NCI-H510A treated with DMSO at 0.1 percent for 48 hours (cell line): ENCODE results near the gene FAM3B.
A peak's percentile ranks its signal among the peaks of the same experiment; 100 is the strongest.

Experiments
- DNase-seq: peaks from one replicate; lab custom pipeline; 2025; lab: John Stamatoyannopoulos, UW

FAM3B gene

DNA sequence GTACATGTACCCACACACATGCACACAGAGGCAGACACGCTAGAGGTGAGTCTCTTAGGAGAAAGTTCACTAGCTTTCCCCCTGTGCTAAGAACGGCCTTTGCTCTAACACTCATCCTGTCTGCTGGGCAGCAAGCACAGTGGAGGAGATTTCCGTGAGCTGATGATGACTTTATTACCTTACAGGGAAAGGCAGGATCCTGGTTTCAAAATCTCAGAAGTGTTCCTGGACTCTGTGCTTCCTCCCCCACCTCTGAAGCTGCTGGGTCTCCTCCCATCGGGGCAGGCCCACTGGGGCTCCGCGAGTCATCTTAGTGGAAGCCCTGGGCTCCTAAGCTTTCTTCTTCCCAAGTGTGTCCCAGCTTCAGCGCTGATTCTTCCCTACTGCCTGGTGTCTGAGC is 2.7 kb downstream of the FAM3B start:
- DNase-seq = no peak

DNA sequence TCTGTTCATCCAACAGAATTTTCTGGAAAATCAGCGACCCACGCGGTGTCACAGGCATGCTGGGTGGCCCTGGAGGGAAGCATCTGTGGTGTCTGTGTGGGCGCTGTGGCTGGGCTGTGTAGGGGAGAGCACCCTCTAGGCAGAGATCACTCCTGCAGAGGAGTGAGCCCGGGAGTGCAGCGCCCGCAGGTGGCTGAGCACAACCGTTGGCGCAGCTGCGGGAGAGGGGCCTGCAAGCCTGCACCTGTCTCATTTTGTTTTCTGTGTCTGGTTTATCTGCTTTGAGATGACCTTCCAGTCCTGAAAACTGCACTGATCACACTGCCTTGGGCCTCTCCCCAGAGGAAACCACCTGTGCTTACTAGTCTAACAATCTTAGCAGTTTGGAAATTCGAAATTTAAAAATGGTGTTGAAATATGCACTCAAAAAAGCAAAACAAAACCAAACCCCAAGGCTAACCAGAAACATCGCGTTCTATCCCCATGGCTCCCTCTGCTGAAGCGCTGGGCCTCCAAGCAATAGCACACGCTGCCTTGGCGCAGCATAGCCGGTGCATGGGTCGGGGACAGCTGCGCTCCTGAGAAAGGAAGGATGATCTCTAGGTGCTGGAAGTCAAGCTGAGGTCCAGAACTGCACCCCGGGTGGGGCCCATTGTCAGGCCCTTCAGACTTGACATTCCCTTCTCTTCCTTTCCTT is 4.8 kb downstream of the FAM3B start:
- peak; percentile 82 for DNase-seq

DNA sequence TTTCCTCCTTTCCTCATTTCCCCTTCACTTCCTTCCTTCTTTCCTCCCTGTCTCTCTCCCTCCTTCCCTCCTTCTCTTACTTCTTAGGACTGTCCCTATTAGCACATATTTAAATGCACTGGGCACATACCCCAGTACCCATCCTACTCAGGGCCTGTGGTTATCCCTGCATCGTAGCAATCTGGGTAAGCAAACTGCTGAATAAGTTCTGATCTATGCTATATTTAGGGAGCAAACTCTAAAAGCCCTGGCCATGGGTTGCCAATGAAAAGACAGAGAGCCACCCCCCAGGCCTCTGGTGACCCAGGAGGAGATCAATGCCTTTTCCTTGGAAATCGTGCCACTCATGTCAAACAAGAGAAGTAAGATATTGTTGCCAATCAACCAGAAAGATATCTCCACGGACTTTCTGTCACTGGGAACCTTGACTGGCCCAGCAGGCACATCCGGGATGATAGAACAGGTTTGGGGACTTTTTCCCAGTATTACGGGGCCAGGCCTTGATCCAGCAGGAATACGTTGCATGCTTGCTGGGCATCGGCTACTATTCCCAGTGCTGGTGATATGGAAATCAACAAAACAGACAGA is 5.4 kb downstream of the FAM3B start:
- peak; percentile 80 for DNase-seq

DNA sequence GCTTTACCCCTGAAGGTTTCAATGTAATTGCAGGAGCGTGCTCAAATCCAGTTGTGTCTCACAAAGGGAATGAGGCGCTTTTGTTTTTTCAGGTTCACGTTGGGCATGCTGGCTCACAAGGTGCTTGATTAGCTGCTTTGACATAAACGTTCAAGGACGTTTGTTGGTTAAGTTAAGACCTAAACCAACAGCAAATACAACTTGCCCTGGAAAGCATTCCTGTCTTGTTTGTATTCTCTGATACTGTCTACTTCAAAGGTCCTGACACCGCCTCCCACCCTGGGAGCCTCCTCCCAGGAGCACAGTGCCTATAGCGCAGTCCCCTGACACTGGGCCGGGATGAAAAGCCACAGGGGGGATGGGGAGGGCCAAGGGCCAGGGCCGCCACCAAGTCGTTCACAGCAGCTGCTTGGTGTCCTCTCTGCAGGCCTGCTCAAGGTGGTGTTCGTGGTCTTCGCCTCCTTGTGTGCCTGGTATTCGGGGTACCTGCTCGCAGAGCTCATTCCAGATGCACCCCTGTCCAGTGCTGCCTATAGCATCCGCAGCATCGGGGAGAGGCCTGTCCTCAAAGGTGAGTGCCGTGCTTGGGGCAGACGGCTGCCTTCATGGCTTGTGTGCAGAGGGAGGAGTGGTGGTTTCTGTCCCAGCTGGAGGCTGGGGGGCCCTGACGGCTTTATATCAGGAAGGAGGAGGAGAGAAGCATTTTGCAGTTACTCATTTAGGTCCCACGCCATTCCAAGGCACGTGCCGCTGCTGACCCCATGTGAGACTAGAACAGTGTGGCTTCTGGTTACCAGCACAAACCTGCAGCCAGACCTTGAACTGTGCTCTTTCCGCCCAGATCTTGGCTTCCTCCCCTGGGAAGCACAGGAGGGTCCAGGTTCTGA is 6.1 kb downstream of the FAM3B start:
- peak; percentile 86 for DNase-seq

DNA sequence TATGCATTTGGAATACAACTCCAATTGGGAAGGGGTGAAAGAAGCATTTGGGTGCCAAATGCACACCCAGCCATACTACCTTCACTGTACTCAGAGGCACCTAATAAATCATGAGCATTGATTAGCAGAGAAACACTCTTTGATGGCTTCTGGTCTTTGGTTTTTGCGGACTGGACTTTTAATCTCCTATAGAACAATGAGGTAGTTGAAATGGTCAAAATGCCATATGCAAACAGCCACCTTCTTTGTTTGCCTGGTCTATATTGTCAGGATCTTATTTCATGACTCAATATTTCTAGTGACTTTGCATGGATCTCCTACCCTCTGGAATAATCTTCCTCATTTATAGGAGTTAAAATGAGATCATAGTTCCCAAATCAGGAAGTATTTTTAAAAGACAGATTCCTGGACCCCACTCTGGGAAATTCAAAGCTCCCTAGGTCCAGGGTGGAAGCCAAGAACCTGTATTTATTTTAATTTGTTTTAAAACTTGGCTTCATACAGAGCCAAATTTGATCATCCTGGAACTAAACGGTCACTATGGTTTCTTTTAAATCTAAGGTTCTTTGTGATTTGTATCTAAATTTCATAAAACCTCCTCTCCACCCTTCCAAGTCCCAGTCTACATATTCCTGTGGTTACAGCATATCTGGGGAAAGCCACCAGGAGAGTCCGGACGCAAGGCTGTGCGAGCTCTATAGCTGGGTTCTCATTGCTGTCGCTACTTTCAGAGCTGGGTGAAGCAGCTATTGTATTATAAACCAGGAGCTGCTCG is 8.7 kb downstream of the FAM3B start:
- no peak for DNase-seq

DNA sequence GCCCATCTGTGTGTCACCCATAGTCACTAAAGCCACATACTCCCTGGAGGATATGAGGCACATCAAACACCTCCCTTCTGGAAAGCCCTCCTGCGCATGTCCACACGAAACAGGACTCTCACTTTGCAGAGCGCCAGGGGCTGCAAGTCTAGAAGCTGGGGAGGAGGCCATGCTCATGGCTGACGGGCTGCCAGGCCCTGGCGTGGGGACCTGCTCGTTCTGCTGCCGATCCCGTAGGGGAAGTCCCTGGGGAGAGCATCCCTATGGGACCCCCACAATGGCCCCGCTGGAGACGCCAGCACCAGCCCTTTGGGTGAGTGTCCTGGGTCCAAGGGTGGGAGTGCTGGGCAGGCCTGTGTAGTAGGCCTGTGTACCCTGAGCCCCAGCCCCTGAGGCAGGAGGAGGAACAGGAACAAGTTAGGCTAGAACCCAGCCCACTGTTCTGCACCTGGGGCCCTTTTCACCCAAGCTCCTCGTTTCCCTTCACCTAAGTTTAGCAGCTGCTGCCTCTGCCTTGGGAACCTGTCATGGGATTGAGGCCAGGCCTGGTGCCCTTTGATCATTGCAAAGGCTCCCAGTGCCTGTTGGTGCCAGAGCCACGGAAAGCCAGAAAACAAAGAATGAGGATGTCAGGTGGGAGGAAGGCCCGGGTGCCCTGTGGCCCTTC is 9.9 kb downstream of the FAM3B start:
- no peak for DNase-seq

DNA sequence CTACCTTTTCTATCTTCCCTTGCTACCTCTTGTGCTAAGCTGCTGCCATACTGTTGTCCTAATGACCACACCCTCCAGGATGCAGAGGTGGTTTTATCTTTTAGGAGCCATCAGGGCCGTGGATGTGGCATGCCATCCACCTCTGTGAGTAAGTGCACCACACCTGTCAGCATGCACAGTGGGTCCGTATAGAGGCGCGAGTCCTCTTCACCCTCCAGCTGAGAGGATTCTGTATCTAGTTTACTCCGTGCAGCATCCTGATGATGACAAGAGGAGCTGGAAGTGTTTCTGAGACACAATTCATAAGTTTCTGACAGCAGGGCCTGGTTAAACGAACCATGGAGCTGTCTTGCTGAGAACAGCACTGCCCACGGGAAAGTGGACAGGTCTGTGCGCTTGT is 11.2 kb downstream of the FAM3B start:
- no peak for DNase-seq

DNA sequence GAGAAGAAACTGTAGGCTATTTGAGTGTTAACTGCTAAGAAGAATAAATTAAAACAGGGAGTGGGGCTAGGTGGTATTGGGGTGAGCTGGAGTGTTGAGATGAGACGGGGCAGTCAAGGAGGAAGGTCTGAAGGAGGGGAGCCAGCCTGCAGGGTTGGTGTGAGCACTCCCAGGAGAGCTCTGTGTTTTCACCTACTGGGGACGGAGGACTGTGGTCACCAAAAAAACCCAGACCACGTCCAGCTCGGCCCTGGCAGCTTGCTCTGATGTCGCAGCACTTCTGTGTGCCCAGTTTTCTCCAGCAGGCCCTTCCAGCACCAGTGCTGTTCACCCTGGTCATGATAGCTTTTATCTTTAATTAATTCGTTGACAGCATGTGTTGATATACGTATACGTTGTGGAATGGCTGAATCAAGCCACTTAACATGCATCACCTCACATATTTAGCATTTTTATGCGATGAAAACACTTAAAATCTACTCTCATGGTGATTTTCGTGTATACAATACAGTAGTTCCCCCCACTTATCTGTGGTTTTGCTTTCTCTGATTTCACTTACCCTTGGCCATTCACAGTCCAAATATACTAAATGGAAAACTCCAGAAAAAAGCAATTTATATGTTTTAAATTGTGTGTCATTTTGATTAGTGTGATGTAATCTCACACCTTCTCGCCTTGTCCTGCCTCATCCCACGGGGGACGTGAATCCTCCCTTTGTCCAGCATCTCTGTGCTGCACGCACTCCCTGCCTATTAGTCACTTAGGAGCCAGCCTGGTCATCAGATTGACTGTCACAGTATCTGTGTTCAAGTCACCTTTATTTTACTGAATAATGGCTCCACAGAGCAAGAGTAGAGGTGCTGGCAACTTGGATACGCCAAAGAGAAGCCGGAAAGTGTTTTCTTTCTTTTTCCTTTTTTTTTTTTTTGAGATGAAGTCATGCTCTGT is 12.3 kb downstream of the FAM3B start:
- DNase-seq = no peak

DNA sequence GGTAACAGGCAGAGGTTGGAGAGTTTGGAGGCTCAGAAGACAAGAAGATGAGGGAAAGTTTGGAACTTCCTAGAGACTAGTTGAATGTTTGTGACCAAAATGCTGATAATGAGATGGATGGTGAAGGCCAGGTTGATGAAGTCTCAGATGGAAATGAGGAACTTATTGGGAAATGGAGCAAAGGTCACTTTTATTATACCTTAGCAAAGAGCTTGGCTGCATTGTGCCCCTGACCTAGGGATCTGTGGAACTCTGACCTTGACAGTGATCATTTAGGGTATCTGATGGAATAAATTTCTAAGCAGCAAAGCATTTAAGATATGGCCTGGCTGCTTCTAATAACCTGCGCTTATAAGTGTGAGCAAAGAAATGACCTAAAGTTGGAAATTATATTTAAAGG is 17.2 kb downstream of the FAM3B start:
- no peak for DNase-seq

DNA sequence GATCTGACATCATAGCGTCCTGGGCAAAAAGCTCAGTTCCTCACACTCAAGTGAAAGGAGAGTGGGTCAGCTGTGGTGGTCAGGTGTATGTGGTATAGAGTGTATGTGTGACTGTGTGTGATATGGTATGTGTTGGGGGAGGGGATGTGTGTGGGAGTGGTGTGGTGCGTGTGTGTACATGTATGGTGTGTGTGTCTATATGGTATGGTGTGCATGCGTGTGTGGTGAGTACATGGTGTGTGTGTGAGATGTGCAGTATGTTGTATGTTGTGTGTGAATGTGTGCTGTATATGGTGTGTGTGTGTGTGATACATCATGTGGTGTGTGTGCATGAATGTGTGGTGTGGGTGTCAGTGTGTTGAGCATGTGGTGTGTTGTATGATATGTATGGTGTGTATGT is 20.9 kb downstream of the FAM3B start:
- DNase-seq = no peak

DNA sequence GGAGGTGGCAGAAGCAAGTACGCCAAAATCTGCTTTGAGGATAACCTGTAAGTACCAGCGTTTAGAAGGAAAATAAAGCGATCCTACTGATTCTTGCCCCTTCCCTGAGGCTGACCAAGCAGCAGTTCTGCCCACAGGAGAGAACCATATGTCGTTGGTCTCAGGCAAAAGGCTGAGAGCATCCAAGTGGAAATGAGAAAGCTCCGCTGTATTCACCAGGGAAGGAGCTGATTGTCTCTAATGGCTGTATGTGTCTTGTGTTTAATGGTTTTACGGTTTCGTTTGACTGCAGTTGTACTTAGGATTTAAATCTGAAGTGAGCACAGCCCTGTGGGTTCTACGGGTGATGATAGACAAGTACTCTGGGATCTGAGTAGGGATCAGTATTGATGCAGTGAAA is 21.9 kb downstream of the FAM3B start:
- DNase-seq = no peak

DNA sequence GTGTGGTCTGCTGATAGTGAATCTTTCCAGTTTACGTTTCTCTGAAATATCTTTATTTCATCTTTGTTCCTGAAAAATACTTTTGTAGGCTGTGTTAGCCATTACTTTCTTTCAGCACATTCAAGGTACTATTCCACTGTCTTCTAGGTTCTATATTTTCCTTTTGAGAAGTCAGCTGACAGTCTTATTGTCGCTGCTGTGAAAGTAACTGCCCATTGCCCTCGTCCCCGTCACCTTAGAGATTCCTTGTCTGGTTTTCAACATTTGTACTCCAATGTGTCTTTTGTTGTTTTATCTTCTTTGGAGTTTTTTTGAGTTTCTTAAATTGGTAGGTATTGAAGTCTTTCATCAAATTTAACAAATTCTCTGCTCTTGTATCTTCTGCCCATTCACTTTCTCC is 25.4 kb downstream of the FAM3B start:
- no peak for DNase-seq

DNA sequence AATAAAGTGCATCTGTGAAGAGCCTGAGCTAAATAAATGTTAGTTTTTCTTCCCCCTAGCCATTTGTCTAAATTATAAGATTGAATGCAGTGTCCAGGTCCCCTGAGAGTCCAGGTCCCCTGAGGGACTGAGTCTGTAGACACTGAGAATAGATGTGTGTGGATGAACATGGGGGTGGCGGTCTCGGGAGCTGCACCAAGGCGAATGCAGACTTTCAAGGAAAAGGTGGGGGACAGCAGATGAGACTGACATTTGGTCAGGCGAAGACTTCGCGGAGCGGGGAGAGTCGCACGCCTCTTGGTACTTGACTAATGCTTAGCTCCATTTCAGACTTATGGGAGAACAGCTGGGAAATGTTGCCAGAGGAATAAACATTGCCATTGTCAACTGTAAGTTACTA is 27.5 kb downstream of the FAM3B start:
- DNase-seq = no peak

DNA sequence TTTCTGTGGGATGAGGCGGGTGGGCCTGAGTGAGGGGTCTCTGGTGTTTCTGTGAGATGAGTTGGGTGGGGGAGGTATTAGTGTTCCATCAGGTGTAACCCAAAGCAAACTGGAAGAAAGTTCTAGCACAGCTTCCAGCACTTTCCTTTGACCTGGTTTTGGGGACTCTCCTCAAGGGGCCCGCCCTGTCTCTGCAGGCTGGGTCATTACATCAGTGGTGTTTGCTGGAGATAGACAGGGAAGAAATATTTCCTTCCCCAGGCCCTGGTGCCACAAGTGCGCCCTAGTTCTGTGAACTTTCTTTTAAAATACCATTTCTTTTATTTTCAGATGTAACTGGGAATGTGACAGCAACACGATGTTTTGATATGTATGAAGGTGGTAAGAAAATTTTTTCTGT is 28.8 kb downstream of the FAM3B start:
- no peak for DNase-seq

DNA sequence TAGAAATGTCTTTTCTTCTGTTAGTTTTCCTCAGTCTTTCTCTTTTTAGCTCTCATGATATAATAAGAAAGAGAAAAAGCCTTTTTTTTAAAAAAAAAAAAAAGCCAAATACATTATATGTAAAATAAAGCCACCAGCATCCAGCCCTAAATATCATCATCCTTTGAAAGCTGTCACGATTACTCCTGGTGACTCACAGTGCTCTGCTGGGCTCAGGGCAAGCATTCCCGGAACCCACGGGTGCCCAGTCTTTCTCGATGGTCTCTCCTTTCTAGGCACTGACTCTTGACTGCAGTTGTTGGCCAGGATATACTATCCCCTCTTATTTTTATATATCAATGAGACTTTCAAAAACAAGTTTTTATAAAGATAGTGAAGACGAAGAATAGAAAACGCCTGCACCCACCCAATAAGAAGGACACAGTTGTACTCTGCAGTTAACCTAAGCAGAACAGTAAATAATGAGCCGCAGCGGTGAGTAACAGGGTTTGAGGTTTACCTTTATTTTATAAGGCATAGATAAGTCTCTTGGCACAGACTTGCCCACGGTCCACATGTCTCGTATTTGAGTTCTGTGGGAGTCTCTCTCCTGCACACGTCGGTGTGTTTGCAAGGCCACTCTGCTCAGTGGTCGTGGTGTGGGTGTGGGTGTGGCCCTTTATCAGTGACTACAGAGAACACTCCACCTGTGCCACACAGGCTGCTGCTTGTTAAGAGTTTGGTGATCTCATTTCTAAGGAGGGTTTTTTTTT is 29.5 kb downstream of the FAM3B start:
- no peak for DNase-seq

DNA sequence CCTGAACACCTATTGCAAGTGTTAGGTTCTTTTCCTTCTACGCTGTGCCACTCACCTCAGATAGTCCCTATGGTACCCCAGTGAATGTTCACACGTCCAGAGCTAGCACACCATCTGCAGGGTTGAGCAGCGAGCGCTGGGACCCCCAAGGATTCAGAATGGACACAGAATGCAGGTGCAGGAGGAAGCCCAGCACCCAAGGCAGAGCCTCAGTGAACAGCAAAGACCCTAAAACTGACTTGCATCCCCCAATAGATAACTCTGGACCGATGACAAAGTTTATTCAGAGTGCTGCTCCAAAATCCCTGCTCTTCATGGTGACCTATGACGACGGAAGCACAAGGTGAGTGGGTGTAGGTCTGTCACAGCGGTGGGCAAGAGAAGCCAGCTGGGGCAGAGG is 30.2 kb downstream of the FAM3B start:
- no peak for DNase-seq

DNA sequence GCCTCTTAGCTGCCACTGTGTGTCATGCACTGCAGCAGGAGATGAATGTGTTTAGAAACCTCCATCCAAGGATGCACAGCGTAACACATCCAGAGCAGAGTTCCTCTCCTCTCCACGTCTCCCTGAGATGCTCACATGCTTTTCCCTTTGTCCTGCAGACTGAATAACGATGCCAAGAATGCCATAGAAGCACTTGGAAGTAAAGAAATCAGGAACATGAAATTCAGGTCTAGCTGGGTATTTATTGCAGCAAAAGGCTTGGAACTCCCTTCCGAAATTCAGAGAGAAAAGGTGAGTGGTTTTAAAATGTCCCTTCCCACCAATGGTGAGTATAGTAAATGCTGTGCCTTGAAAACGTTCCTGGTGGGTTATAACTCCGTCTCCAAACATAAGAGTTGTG is 31.8 kb downstream of the FAM3B start:
- no peak for DNase-seq

DNA sequence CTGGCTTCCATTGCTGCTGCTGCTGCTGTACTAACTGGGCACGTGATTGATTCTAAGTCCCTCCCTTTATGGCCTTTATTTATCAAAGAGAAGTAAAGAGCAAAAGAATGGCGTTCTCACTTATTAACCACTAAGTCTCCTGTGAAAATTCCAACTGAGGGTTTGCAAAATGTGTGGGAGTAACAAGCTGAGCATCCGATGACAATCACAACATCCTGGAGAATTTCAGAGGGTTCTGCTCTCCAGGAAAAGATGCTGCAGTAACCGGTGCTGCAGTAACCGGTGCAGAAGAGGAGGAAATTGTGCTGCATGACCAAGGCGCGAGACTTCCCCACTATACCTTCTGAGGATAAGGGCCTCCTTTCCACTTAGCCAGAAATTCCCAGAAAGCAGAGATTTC is 32.5 kb downstream of the FAM3B start:
- no peak for DNase-seq

DNA sequence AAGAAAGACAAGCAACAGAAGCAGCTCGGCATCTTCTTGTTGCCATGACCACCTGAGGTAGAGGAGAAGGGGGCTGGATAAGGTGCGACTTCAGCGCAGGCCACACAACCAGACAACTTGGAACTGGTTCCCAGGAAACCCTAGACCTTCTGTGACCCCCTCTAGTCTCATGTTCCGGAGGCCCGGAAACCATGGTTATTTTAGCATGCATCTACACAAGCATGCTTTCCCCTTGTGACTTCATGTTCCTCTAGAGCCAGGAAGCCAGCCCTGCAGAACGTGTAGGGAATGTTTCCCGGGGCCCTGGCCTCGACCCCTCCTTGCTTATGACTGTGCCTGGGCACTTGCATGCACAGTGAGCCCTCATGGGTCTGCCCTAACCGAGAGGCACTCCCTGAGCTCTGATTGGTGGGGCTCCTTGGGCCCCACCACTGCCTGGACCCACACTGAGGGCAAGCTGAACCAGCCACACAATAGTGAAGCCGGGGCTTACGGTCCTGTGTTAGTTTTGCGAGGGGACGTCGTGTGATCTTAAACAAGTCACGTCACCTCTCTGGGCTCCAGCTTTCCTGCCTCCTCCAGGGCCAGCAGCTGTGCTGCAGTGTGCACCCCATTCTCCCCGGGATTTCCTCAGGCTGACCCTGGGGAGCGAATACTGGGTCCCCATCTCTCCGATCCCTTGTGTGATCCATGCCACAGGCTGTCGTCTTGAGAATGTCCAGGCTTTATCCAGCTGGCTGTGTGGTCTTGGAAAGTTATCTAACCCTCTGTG is 33.2 kb downstream of the FAM3B start:
- no peak for DNase-seq
